NCI-H2029 treated with DMSO at 0.1 percent for 48 hours (cell line): Measurements from ENCODE around the gene CDSN.
A peak's percentile ranks its signal among the peaks of the same experiment; 100 is the strongest.

Experiments used
- DNase-seq: peaks from one replicate; lab custom pipeline; 2025; lab: John Stamatoyannopoulos, UW

CDSN gene

GRCh38 chr6:31114970-31115849, 5.0 kb downstream of the CDSN start:
- DNase-seq: no peak

- DNase-seq: no peak
Measured at GRCh38 chr6:31114541-31114878, 5.7 kb downstream of the CDSN start, which contains the start of gene PSORS1C1. TSS of gene PSORS1C1 (plus strand) at chr6:31114800. CDS start at chr6:31129633, 14,833 bp downstream.

GRCh38 chr6:31113861-31114540, 6.2 kb downstream of the CDSN start:
- no peak for DNase-seq

GRCh38 chr6:31112478-31112877, 7.8 kb downstream of the CDSN start, which contains the start of gene C6orf15:
TSS of gene C6orf15 (minus strand) at chr6:31112575. CDS start at chr6:31112555, 20 bp downstream.
- DNase-seq: no peak

GRCh38 chr6:31111712-31112111, 8.5 kb downstream of the CDSN start:
- DNase-seq: no peak

GRCh38 chr6:31110825-31111582, 9.2 kb downstream of the CDSN start:
- no peak for DNase-seq

- DNase-seq: no peak
Measured at GRCh38 chr6:31107052-31107451, 13.2 kb downstream of the CDSN start.

GRCh38 chr6:31103136-31103535, 17.1 kb downstream of the CDSN start:
- DNase-seq: no peak

- no peak for DNase-seq
Measured at GRCh38 chr6:31098449-31098938, 21.8 kb downstream of the CDSN start.

- DNase-seq: no peak
Measured at GRCh38 chr6:31096656-31097055, 23.6 kb downstream of the CDSN start.

GRCh38 chr6:31096215-31096614, 24.0 kb downstream of the CDSN start:
- no peak for DNase-seq

GRCh38 chr6:31094389-31094881, 25.8 kb downstream of the CDSN start:
- peak; percentile 16 for DNase-seq

- DNase-seq: no peak
Measured at GRCh38 chr6:31092769-31093505, 27.3 kb downstream of the CDSN start.

- no peak for DNase-seq
Measured at GRCh38 chr6:31092238-31092637, 28.0 kb downstream of the CDSN start.

- no peak for DNase-seq
Measured at GRCh38 chr6:31091680-31092079, 28.6 kb downstream of the CDSN start.

GRCh38 chr6:31090973-31091364, 29.3 kb downstream of the CDSN start:
- no peak for DNase-seq

- no peak for DNase-seq
Measured at GRCh38 chr6:31090275-31090972, 29.8 kb downstream of the CDSN start.

GRCh38 chr6:31087494-31088089, 32.7 kb downstream of the CDSN start:
- DNase-seq: peak; percentile 46

- no peak for DNase-seq
Measured at GRCh38 chr6:31086788-31087440, 33.3 kb downstream of the CDSN start.
